ENCODE data around the gene PIK3C2B.

DNA sequence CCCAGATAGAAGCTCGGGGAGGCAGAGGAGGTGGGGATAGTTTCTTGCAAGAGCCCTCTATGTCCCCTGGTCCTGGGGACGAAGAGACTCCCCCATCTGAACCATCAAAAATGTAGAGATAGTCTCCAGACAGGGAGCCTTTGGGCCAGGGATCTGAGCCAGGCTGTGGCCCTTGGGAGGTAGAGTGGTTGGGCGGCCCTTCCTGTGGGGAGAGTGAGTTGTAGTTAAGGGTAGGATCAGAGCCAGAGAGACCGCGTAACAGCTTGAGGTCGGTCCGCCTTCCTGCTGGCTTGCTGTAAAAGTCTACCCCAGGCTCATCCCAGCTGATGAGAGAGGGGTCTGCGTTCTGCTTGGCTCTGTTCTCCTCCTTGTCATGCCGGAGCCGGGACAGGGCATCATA is 25.3 kb downstream of the PIK3C2B start:
- TF ChIP-seq POLR2A (IDR thresholded peaks at IDR 0.05) (no peak), POLR2AphosphoS5 (IDR thresholded peaks at IDR 0.05) (no peak), EP300 (IDR thresholded peaks at IDR 0.05) (no peak), CTCF (IDR thresholded peaks at IDR 0.05) (no peak)

Measured in suprapubic skin (tissue), 4 donors.